Right forelimb (tissue), 1 donor: ENCODE results near the gene MAP2K3.

Experiments
- DNase-seq: peaks from one replicate; pipeline ENCODE4 v3.0.0-alpha.2; 2018

MAP2K3 gene

DNA sequence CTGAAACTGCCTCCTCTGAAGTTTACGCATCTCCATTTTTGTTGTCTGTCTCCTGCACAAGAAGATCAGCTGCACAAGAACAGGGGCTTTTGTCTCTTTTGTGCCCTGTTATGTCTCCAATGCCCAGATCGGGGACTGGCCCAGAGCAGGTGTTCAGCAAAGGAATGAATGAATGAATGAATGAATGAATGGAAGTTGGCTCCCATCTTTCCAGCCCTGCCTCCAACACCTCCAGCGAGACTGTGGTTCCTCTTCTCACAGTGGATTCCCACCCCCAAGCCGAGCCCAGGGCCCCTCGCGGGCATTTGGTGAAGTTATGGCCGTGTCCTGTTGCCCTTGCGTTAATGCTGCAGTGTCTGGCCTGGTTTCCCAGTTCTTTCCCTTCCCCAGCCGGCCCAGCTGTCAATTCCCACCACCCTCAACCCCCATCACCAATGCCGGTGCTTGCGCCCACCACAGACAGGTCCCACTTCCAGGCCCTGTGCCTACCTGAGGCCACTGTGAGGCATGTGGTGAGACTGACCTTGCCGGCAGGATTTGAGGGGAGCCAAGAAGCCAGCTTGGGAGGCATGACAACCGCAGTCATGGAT lies 70.4 kb downstream of the MAP2K3 start:
- DNase-seq: no peak

DNA sequence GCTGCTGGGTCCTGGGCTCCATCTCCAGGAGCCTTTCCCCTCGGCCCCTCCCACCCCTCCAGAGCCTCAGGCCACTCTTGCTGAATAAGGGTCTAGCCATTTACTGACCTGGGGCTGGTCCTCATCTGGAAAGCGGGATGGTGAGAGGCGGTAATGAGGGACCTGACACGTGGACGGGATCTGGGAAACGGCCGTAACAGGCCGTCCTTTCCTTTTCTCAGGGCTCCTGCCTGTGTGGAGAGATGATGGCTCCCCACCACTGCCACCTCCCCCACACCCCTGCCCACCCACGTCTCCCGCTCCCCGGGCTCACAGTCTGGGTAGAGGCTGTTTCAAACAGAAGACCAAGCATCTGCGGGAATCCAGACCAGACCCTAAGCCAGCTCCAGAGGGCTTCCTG lies 71.1 kb downstream of the MAP2K3 start:
- no peak for DNase-seq

- no peak for DNase-seq
Observed at GRCh38 chr17:21356537-21357127, 72.1 kb downstream of the MAP2K3 start.

- no peak for DNase-seq
Observed at GRCh38 chr17:21357281-21357680, 72.8 kb downstream of the MAP2K3 start.

DNA sequence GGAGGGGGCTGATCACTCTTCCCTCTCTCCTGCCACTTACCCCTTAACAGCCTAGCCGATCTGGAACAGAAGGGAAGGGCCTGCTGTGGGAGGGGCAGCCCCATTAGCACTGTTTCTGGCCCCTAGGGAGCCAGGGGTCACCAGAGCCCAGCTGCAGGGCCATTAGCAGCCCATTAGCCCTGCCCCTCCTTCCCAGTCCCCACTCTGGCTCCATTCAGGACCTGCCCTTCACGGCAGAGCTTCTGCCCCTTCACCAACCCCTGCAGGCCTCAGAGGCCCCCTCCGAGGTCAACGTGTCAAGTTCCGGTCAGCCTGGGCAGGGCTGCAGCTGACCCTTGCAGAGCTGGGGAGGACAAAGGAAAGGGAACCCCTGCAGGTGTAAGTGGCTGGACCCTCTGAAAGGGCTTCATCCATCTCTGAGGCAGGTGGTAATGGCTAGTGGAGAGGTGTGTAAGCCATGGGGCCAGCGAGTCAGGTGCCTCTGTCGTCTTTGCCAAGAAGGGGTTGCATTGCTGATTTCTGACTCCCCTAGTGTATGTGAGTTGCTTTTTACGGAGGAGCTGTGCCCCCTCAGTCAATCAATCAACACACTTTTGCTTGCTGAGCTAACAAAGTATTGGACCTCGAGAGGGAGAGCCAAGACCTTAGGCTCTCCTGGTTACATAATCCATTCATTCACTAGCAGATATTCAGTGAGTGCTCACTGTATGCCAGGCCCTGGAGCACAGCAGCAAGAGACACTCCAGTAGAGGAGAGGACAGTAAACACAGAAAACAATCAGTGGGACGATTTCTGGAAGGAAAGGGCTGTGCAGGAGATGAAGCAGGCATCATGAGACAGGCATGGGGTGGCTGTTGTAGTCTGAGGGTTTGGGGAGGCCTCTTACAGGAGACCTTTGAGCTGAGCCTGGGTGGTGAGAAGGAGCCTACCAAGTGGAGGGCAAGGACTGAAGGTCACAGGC lies 73.5 kb downstream of the MAP2K3 start:
- no peak for DNase-seq

DNA sequence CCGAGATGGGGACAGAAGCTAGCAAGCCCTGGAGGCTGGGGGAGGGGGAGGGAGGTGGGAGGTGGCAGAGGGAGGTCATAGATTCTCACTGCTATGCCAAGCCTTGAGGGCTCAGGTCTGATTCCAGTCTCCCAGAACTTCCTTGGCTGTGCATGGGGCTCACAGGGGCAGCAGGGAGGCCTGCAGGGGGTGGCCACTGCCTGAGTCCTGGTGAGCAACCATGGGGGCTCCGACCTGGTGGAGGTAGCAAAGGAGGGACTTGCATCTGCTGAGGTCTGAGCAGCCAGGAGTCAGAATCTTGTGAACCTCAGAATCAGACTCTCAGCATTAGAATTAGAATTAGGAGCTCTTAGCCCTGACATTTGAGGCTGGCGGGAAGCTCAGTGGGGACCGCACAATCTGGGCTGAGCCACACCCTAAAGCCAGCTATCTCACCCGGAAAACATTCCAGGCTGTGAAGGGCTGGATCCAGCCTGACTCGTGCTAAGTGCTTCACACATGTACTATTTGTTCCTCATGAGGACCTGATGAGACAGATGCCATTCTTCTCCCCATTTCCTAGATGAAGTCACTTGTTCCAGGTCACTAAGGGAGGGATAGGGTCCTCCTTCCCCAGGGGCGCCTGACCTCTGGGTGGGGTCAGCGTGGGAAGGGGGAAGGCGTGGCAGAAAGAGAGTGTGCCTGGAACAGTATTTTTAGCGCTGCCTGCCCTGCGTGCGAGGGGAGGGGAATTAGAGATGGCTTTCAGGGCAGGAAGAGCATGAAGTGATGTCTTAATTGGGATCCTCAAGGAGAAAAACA lies 74.4 kb downstream of the MAP2K3 start:
- no peak for DNase-seq

GRCh38 chr17:21359483-21359840 lies 75.0 kb downstream of the MAP2K3 start:
- DNase-seq: no peak

DNA sequence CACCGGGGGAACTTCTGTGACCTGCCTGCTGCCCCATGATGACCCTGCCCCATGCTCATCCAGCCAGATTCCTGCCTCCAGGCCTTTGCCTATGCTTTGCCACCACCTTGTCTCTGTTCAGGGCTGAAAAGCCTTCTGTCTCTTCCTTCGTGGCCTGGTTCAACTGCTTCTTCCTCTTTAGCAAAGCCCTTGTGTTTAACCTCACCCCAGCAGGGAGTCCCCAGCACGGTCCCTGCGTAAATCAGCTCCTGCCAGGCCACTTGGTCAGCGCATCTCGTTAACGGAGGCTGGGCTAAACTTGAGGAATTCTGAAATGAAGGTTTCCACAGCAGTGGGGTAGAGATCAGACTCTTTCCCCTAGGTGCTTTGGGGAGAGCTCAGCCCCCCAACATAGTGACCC lies 75.5 kb downstream of the MAP2K3 start:
- no peak for DNase-seq

DNA sequence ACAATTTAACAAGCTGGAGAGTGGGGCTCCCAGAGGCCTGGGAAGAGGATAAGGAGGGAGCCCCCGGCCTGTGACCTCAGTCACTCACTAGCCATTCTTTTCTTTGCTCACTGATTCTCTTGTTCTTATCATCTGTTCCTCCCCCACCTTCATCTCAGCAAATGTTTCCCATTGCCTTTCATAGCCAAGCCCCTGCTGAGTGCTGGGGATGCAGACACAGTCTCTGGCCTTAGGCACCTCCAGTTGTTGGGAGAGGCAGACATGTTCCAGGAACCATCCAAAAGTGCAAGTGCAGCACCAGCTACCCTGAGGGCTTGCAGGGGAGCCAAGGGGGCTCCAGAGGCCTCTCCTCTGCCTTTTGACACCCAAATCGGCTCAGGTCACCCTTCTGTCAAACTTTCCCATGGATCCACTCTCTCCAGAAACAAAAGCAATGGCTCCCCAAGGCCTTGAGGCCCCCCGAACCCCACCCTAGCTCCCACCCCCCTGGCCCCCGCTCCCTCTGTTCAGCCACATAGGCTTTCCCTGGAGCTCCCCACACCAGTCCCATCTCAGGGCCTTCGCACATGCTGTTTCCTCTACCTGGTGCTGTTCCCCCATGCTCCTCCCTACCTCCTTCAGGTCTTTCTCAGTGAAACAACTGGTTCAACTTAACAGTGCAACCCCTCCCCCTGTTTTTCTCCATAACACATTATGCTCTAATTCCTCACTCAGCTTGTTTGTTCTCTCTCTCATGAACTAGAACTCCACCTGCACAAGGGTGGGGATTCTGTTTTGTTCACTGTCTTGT lies 76.7 kb downstream of the MAP2K3 start:
- DNase-seq: no peak

- no peak for DNase-seq
Observed at GRCh38 chr17:21362331-21362931, 77.9 kb downstream of the MAP2K3 start.

GRCh38 chr17:21363776-21364642 lies 79.5 kb downstream of the MAP2K3 start:
- DNase-seq: no peak
